K562 (cell line): ENCODE measurements around the gene PADI1. TPM values are rescaled to one million over a fixed set of nuclear protein-coding genes. Genes with fewer than 3 reads are reported as not detected.
A peak's percentile ranks its signal among the peaks of the same experiment; 100 is the strongest.

Experiments used
- ATAC-seq: fragments of 200-7000 bp; cut with Tn5 transposase; 3 replicates; pipeline ENCODE4 v1.9.1; 2020; ENCODE audit warnings: moderate library complexity
- BruUV-seq: library from RNA; stranded (reverse); fragments of 400-500 nt; replicated peaks from 2 replicates; lab custom pipeline; 2021; lab: Mats Ljungman, UMichigan
- CTCF ChIA-PET: fragments of 300-600 bp; formaldehyde crosslinking; extraction: SDS; loops from one replicate; lab custom pipeline; 2021; ENCODE audit warnings: low intra/inter-chr PET ratio; lab: Yijun Ruan, JAX
- POLR2A ChIA-PET: fragments of 300-600, 350-650 bp; sonication (Branson Sonifier 250); formaldehyde crosslinking; extraction: SDS; loops from one replicate; lab custom pipeline; 2021; ENCODE audit warnings: antibody characterized with exemption, inconsistent platforms; lab: Yijun Ruan, JAX
- DNase-seq, 4 experiments: peaks; one replicate each; pipeline versions ENCODE4 v3.0.0 to v3.0.0-alpha.2; 2011 to 2018; ENCODE audit warnings: low spot score in 3 of 4, mixed read lengths in 3 of 4; ENCODE audit errors: extremely low read depth in 1 of 4
- FAIRE-seq: peaks from 2 replicates; lab custom pipeline; 2011; peaks lifted over from hg19 to GRCh38; lab: Jason Lieb, UNC
- H2AFZ ChIP-seq: 2 replicates; pipeline ENCODE4 v1.6.0; 2011; ENCODE audit warnings: low read depth, low read length, control low read depth, inconsistent platforms
- H3K27ac ChIP-seq: fragments of 200-600 bp; 3 replicates; pipeline ENCODE4 v1.8.0; 2011; ENCODE audit warnings: low read depth, mild to moderate bottlenecking, control low read depth, inconsistent platforms, low read length, moderate library complexity, mixed read lengths; ENCODE audit errors: extremely low read depth
- H3K27me3 ChIP-seq, 2 experiments: fragments of 300-600 bp in 1 of 2; 2 replicates in 1 of 2; 3 replicates in 1 of 2; pipeline versions ENCODE4 v1.6.0 to v1.8.0; 2011; ENCODE audit warnings: inconsistent platforms in 2 of 2, low read length in 2 of 2, mild to moderate bottlenecking in 1 of 2, mixed read lengths in 1 of 2, moderate library complexity in 1 of 2; ENCODE audit not compliant: control insufficient read depth in 2 of 2, insufficient read depth in 2 of 2
- H3K36me3 ChIP-seq: fragments of 300-600 bp; 3 replicates; pipeline ENCODE4 v1.8.0; 2011; ENCODE audit warnings: mild to moderate bottlenecking, low read length, inconsistent platforms; ENCODE audit not compliant: control insufficient read depth, insufficient read depth
- H3K4me1 ChIP-seq, 2 experiments: fragments of 200-600 bp in 1 of 2; replicated peaks in 1 of 2; 2 replicates in 1 of 2; 3 replicates in 1 of 2; pipeline versions ENCODE4 v1.5.1 to v1.8.0; 2011; ENCODE audit warnings: inconsistent platforms in 2 of 2, low read length in 2 of 2, mild to moderate bottlenecking in 1 of 2, mixed read lengths in 1 of 2, moderate library complexity in 1 of 2; ENCODE audit not compliant: control insufficient read depth in 2 of 2, insufficient read depth in 2 of 2
- H3K4me2 ChIP-seq: 2 replicates; pipeline ENCODE4 v1.6.1; 2011; ENCODE audit warnings: low read length, control low read depth, inconsistent platforms, mixed read lengths; ENCODE audit not compliant: insufficient read depth
- H3K4me3 ChIP-seq: fragments of 200-600 bp; sonication (generic), shearing (Covaris generic); 2 replicates; pipeline ENCODE4 v1.5.1; 2016; ENCODE audit warnings: control low read depth, inconsistent platforms
- H3K79me2 ChIP-seq: fragments of 200-600 bp; 3 replicates; pipeline ENCODE4 v1.8.0; 2011; ENCODE audit warnings: low read length, inconsistent platforms; ENCODE audit not compliant: control insufficient read depth, insufficient read depth
- H3K9ac ChIP-seq, 2 experiments: 2 replicates each; pipeline versions ENCODE4 v1.6.0 to v1.6.1; 2011; ENCODE audit warnings: low read depth in 2 of 2, low read length in 2 of 2, control low read depth in 1 of 2, inconsistent platforms in 1 of 2, mild to moderate bottlenecking in 1 of 2, mixed read lengths in 1 of 2; ENCODE audit not compliant: insufficient read depth in 1 of 2
- H3K9me1 ChIP-seq: one replicate; pipeline ENCODE4 v1.6.0; 2011; ENCODE audit warnings: inconsistent platforms, mild to moderate bottlenecking, low read length, moderate library complexity; ENCODE audit not compliant: control insufficient read depth, insufficient read depth
- H3K9me3 ChIP-seq: replicated peaks from 2 replicates; pipeline ENCODE4 v1.5.1; 2011; ENCODE audit warnings: low read depth, low read length, inconsistent platforms; ENCODE audit not compliant: control insufficient read depth, insufficient read depth
- H4K20me1 ChIP-seq: replicated peaks from 2 replicates; pipeline ENCODE4 v1.6.1; 2011; ENCODE audit warnings: low read length, inconsistent platforms, mixed read lengths; ENCODE audit not compliant: control insufficient read depth, insufficient read depth
- CREB1 ChIP-seq, 2 experiments: sonication (generic) in 1 of 2; formaldehyde crosslinking in 1 of 2; IDR thresholded peaks; 2 replicates each; pipeline versions ENCODE4 v1.6.1 to v1.8.0; 2012 to 2022; ENCODE audit warnings: inconsistent platforms in 1 of 2, mild to moderate bottlenecking in 1 of 2, missing genetic modification reagents in 1 of 2, moderate library complexity in 1 of 2
- FIP1L1 ChIP-seq: fragments of 200-400 bp; formaldehyde crosslinking; IDR thresholded peaks from 2 replicates; pipeline ENCODE4 v1.6.1; 2018; ENCODE audit warnings: mild to moderate bottlenecking, low read depth, low read length; ENCODE audit not compliant: poor library complexity, severe bottlenecking
- FOXP1 ChIP-seq: sonication (generic); formaldehyde crosslinking; IDR thresholded peaks from 2 replicates; pipeline ENCODE4 v1.8.0; 2022; ENCODE audit warnings: mild to moderate bottlenecking, missing genetic modification reagents
- JUND ChIP-seq, 2 experiments: IDR thresholded peaks; 2 replicates in 1 of 2; 3 replicates in 1 of 2; pipeline ENCODE4 v1.6.1; 2011; ENCODE audit warnings: borderline replicate concordance in 2 of 2, low read depth in 2 of 2, low read length in 2 of 2, improper control_type of control experiment in 1 of 2, missing biosample characterization in 1 of 2, missing genetic modification characterization in 1 of 2, missing genetic modification reagents in 1 of 2
- U2AF1 ChIP-seq: fragments of 200-400 bp; formaldehyde crosslinking; optimal IDR thresholded peaks from 2 replicates; pipeline ENCODE3; 2017; ENCODE audit warnings: mild to moderate bottlenecking, low read depth, low read length, moderate library complexity
- ZNF395 ChIP-seq: fragments of 200-800 bp; sonication (Bioruptor generic); IDR thresholded peaks from 2 replicates; pipeline ENCODE4 v1.6.1; 2017; ENCODE audit warnings: missing genetic modification characterization, missing compliant biosample characterization
- WGBS: fragments of 100-300 bp; shearing (Covaris generic); methylation state at CpG from one replicate; pipeline ENCODE4 v1.1.6; 2016; ENCODE audit warnings: low coverage, mixed read lengths; ENCODE audit not compliant: insufficient coverage; ENCODE audit errors: missing lambda C conversion rate; 5-methylcytosine and 5-hydroxymethylcytosine counted together
- in situ Hi-C: fragments of 300-500 bp; cut with MboI; formaldehyde crosslinking; loops from 4 replicates; pipeline ENCODE4 v1.15.0; 2018; ENCODE audit warnings: inconsistent platforms, mixed read lengths
- intact Hi-C: fragments of 100-400 bp; cut with micrococcal nuclease; formaldehyde crosslinking; loops from 2 replicates; pipeline ENCODE4 v1.14.2; 2022
- polyA plus RNA-seq, 8 experiments: library from polyadenylated mRNA; depleted of rRNA in 4 of 8; stranded (reverse) in 5 of 8; unstranded in 3 of 8; fragments of >200 nt; fragmentation: Nextera tagmentation in 2 of 8; fragmentation: Illumina TruSeq in 1 of 8; extraction: Ambion mirVana in 2 of 8; extraction: Trizol in 1 of 8; gene quantifications; 2 replicates each; pipeline versions ENCODE4 v1.2.1 to v1.2.3, GENCODE V29; 2011 to 2014; ENCODE audit warnings: inconsistent platforms in 1 of 8, missing spikeins in 1 of 8
- total RNA-seq, 7 experiments: library from RNA; depleted of rRNA in 6 of 7; stranded (reverse); fragments of >200 nt in 6 of 7; fragmentation: Illumina TruSeq in 2 of 7; extraction: Trizol in 2 of 7; gene quantifications; 2 replicates each; pipeline versions ENCODE4 v1.2.1 to v1.2.3, GENCODE V29; 2011 to 2021; ENCODE audit warnings: low replicate concordance in 1 of 7
- TF ChIP-seq, protein P1 (sequence below): sonication (generic); formaldehyde crosslinking; IDR thresholded peaks from 2 replicates; pipeline ENCODE4 v1.8.0; 2023; ENCODE audit warnings: missing genetic modification reagents, mild to moderate bottlenecking, borderline replicate concordance

PADI1 gene
- total and polyA plus RNA-seq, 9 of the 15 experiments (the other 6 are each of a cell fraction or from before 2014, with no cell fraction given), result not detected

GRCh38 chr1:17264470-17264869, 59.5 kb downstream of the PADI1 start:
- ATAC-seq, result no peak
- Histone ChIP-seq H3K9me3 (no peaks in the 10 kb centered on the region), H3K9me1 (no peaks in the 10 kb centered on the region), H3K4me2 (no peak overlapping the region), H3K4me1 (no peaks in the 10 kb centered on the region), H3K79me2 (no peaks in the 10 kb centered on the region), H3K9ac (no peak overlapping the region), H2AFZ (no peak overlapping the region), H3K27ac (no peak overlapping the region), H3K36me3 (no peaks in the 10 kb centered on the region), H3K27me3 (peaks cover 2 to 32% of the 10 kb centered on the region in 2 experiments; a peak in 3 of 5 replicates), H3K4me3 (no peak overlapping the region)
- BruUV-seq, result no TSS peak
- in situ Hi-C loops, result no loop called here
- WGBS, result under 1% methylated on average over 5 of the region's 5 CpGs
- FAIRE-seq, result no peak
- CTCF ChIA-PET, result no interaction called here
- DNase-seq, result no peak
- POLR2A ChIA-PET, result no interaction called here
- TF ChIP-seq JUND (IDR thresholded peaks at IDR 0.05; ENCODE audit: borderline replicate concordance, low read depth, low read length) (no peak), JUND (tag; IDR thresholded peaks at IDR 0.05; ENCODE audit: borderline replicate concordance, low read depth, low read length) (no peak), U2AF1 (no peak), FOXP1 (CRISPR knock-in tag) (no peak), CREB1 (IDR thresholded peaks at IDR 0.05) (no peak), CREB1 (CRISPR knock-in tag; IDR thresholded peaks at IDR 0.05) (no peak)
- TF ChIP-seq, all 486 proteins: peak for 0
- intact Hi-C loops, result no loop called here
- H4K20me1 ChIP-seq, result no peaks in the 10 kb centered on the region

GRCh38 chr1:17265162-17265561, 60.2 kb downstream of the PADI1 start:
- DNase-seq (no peak), FAIRE-seq (no peak), ATAC-seq (peak; percentile 51)
- no peaks in the 10 kb centered on the region for H3K36me3 ChIP-seq
- no TSS peak for BruUV-seq
- no peaks in the 10 kb centered on the region for H3K9me1 ChIP-seq
- WGBS, result 0% methylated on average over 2 of the region's 2 CpGs
- H3K27me3 ChIP-seq, result peaks cover 2 to 32% of the 10 kb centered on the region in 2 experiments; a peak in 3 of 5 replicates
- H3K79me2 ChIP-seq, result no peaks in the 10 kb centered on the region
- no peak overlapping the region for H3K4me3 ChIP-seq
- H3K27ac ChIP-seq, result no peak overlapping the region
- intact Hi-C loops, result no loop called here
- ChIA-PET POLR2A (no interaction called here), CTCF (no interaction called here)
- H2AFZ ChIP-seq, result no peak overlapping the region
- no peaks in the 10 kb centered on the region for H3K9me3 ChIP-seq
- H3K9ac ChIP-seq, result no peak overlapping the region; a peak in 1 of 4 replicates
- H3K4me1 ChIP-seq, result no peaks in the 10 kb centered on the region
- H3K4me2 ChIP-seq, result no peak overlapping the region
- no peaks in the 10 kb centered on the region for H4K20me1 ChIP-seq
- in situ Hi-C loops, result no loop called here
- TF ChIP-seq, protein P1, sequence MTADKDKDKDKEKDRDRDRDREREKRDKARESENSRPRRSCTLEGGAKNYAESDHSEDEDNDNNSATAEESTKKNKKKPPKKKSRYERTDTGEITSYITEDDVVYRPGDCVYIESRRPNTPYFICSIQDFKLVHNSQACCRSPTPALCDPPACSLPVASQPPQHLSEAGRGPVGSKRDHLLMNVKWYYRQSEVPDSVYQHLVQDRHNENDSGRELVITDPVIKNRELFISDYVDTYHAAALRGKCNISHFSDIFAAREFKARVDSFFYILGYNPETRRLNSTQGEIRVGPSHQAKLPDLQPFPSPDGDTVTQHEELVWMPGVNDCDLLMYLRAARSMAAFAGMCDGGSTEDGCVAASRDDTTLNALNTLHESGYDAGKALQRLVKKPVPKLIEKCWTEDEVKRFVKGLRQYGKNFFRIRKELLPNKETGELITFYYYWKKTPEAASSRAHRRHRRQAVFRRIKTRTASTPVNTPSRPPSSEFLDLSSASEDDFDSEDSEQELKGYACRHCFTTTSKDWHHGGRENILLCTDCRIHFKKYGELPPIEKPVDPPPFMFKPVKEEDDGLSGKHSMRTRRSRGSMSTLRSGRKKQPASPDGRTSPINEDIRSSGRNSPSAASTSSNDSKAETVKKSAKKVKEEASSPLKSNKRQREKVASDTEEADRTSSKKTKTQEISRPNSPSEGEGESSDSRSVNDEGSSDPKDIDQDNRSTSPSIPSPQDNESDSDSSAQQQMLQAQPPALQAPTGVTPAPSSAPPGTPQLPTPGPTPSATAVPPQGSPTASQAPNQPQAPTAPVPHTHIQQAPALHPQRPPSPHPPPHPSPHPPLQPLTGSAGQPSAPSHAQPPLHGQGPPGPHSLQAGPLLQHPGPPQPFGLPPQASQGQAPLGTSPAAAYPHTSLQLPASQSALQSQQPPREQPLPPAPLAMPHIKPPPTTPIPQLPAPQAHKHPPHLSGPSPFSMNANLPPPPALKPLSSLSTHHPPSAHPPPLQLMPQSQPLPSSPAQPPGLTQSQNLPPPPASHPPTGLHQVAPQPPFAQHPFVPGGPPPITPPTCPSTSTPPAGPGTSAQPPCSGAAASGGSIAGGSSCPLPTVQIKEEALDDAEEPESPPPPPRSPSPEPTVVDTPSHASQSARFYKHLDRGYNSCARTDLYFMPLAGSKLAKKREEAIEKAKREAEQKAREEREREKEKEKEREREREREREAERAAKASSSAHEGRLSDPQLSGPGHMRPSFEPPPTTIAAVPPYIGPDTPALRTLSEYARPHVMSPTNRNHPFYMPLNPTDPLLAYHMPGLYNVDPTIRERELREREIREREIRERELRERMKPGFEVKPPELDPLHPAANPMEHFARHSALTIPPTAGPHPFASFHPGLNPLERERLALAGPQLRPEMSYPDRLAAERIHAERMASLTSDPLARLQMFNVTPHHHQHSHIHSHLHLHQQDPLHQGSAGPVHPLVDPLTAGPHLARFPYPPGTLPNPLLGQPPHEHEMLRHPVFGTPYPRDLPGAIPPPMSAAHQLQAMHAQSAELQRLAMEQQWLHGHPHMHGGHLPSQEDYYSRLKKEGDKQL (CRISPR knock-in tag), result no peak
- no peak for TF ChIP-seq ZNF395
- TF ChIP-seq FIP1L1, result no peak
